H1 (cell line): ENCODE results near the gene EXOC2. TPM values are rescaled to one million over a fixed set of nuclear protein-coding genes. Genes with fewer than 3 reads are reported as not detected.

Experiments
- CTCF ChIA-PET: fragments of 300-600 bp; sonication (Branson Sonifier 250); formaldehyde crosslinking; loops from one replicate; lab custom pipeline; 2021; ENCODE audit not compliant: partially characterized antibody; lab: Charles Lee
- POLR2A ChIA-PET: fragments of 300-600 bp; sonication (Branson Sonifier 250); formaldehyde crosslinking; loops from one replicate; lab custom pipeline; 2021; ENCODE audit warnings: inconsistent platforms; ENCODE audit not compliant: partially characterized antibody; lab: Charles Lee
- DNase-seq, 2 experiments: peaks; one replicate each; pipeline versions ENCODE4 v3.0.0 to v3.0.0-alpha.2; 2010 to 2022; ENCODE audit warnings: low spot score in 2 of 2, low read depth in 1 of 2, mixed read lengths in 1 of 2
- FAIRE-seq: peaks from 2 replicates; lab custom pipeline; 2011; peaks lifted over from hg19 to GRCh38; lab: Jason Lieb, UNC
- H2AFZ ChIP-seq: 2 replicates; pipeline ENCODE4 v1.8.1; 2012; ENCODE audit warnings: low read length, inconsistent platforms
- H2AK5ac ChIP-seq: 2 replicates; pipeline ENCODE4 v1.6.1; 2013; ENCODE audit warnings: low read depth, low read length
- H2BK120ac ChIP-seq: replicated peaks from 2 replicates; pipeline ENCODE3; 2013; ENCODE audit warnings: low read depth, low read length, inconsistent platforms
- H2BK12ac ChIP-seq: 2 replicates; pipeline ENCODE4 v1.6.1; 2013; ENCODE audit warnings: low read depth, low read length
- H2BK15ac ChIP-seq: 2 replicates; pipeline ENCODE4 v1.6.1; 2013; ENCODE audit warnings: low read length
- H2BK20ac ChIP-seq: 2 replicates; pipeline ENCODE4 v1.6.1; 2013; ENCODE audit warnings: low read length
- H2BK5ac ChIP-seq: 2 replicates; pipeline ENCODE4 v1.6.1; 2013; ENCODE audit warnings: low read depth, low read length
- H3K14ac ChIP-seq: 2 replicates; pipeline ENCODE4 v1.6.1; 2013; ENCODE audit warnings: inconsistent platforms; ENCODE audit not compliant: insufficient read length
- H3K18ac ChIP-seq: 2 replicates; pipeline ENCODE4 v1.6.1; 2013; ENCODE audit warnings: low read length; ENCODE audit errors: extremely low read depth
- H3K23ac ChIP-seq: 2 replicates; pipeline ENCODE4 v1.6.1; 2013; ENCODE audit warnings: inconsistent platforms; ENCODE audit not compliant: insufficient read length
- H3K23me2 ChIP-seq: 2 replicates; pipeline ENCODE4 v1.6.1; 2013; ENCODE audit warnings: low read depth, low read length
- H3K27ac ChIP-seq: 2 replicates; pipeline ENCODE4 v1.6.1; 2011; ENCODE audit warnings: low read depth, low read length, inconsistent platforms
- H3K27me3 ChIP-seq, 4 experiments: replicated peaks in 1 of 4; 1 replicate in 1 of 4; 2 replicates in 3 of 4; pipeline versions ENCODE4 v1.6.1 to v1.8.1; 2011 to 2013; ENCODE audit warnings: low read length in 3 of 4, mild to moderate bottlenecking in 3 of 4, inconsistent platforms in 2 of 4, mixed read lengths in 2 of 4, moderate library complexity in 1 of 4; ENCODE audit not compliant: control insufficient read depth in 3 of 4, insufficient read depth in 3 of 4; ENCODE audit errors: extremely low read depth in 1 of 4
- H3K36me3 ChIP-seq, 4 experiments: 2 replicates each; pipeline versions ENCODE4 v1.6.1 to v1.8.1; 2011 to 2013; ENCODE audit warnings: mild to moderate bottlenecking in 4 of 4, low read length in 3 of 4, moderate library complexity in 2 of 4, control low read depth in 1 of 4, inconsistent platforms in 1 of 4; ENCODE audit not compliant: insufficient read depth in 4 of 4, control insufficient read depth in 2 of 4
- H3K4ac ChIP-seq: replicated peaks from 2 replicates; pipeline ENCODE3; 2013; ENCODE audit warnings: low read length, low read depth, mixed read lengths, inconsistent platforms; ENCODE audit not compliant: insufficient read length
- H3K4me1 ChIP-seq, 4 experiments: replicated peaks in 1 of 4; 1 replicate in 1 of 4; 2 replicates in 3 of 4; pipeline versions ENCODE4 v1.6.1 to v1.8.1; 2011 to 2013; ENCODE audit warnings: low read length in 3 of 4, inconsistent platforms in 2 of 4, mixed read lengths in 1 of 4; ENCODE audit not compliant: insufficient read depth in 4 of 4, control insufficient read depth in 3 of 4
- H3K4me2 ChIP-seq, 2 experiments: 2 replicates each; pipeline versions ENCODE4 v1.6.1 to v1.8.1; 2011 to 2013; ENCODE audit warnings: low read depth in 2 of 2, low read length in 2 of 2, control low read depth in 1 of 2, inconsistent platforms in 1 of 2, mild to moderate bottlenecking in 1 of 2; ENCODE audit not compliant: insufficient read depth in 1 of 2
- H3K4me3 ChIP-seq, 4 experiments: fragments of 200-600, 300-600 bp in 1 of 4; sonication (generic), shearing (Covaris generic), sonication (Bioruptor Twin) in 1 of 4; 2 replicates each; pipeline versions ENCODE4 v1.5.1 to v1.8.1; 2011 to 2016; ENCODE audit warnings: low read length in 4 of 4, low read depth in 3 of 4, control low read depth in 2 of 4, inconsistent platforms in 2 of 4, mild to moderate bottlenecking in 2 of 4, mixed read lengths in 1 of 4, moderate library complexity in 1 of 4; ENCODE audit not compliant: insufficient read depth in 2 of 4; ENCODE audit errors: extremely low read depth in 1 of 4
- H3K56ac ChIP-seq: replicated peaks from 2 replicates; pipeline ENCODE3; 2013; ENCODE audit warnings: low read depth, mild to moderate bottlenecking, mixed read lengths, low read length, inconsistent platforms; ENCODE audit not compliant: insufficient read length
- H3K79me1 ChIP-seq: 2 replicates; pipeline ENCODE4 v1.6.1; 2013; ENCODE audit warnings: low read depth, low read length, control low read depth
- H3K79me2 ChIP-seq, 2 experiments: 2 replicates each; pipeline versions ENCODE4 v1.6.1 to v1.8.1; 2012 to 2013; ENCODE audit warnings: low read length in 2 of 2, mild to moderate bottlenecking in 2 of 2, inconsistent platforms in 1 of 2; ENCODE audit not compliant: insufficient read depth in 2 of 2, control insufficient read depth in 1 of 2
- H3K9ac ChIP-seq, 4 experiments: replicated peaks in 1 of 4; 1 replicate in 1 of 4; 2 replicates in 3 of 4; pipeline versions ENCODE4 v1.6.1 to v1.8.1; 2011 to 2013; ENCODE audit warnings: low read depth in 3 of 4, low read length in 3 of 4, control low read depth in 2 of 4, mild to moderate bottlenecking in 2 of 4, moderate library complexity in 2 of 4, inconsistent platforms in 1 of 4; ENCODE audit errors: extremely low read depth in 1 of 4
- H3K9me3 ChIP-seq, 2 experiments: 2 replicates each; pipeline versions ENCODE4 v1.6.1 to v1.8.1; 2012 to 2013; ENCODE audit warnings: mild to moderate bottlenecking in 2 of 2, moderate library complexity in 2 of 2, control low read depth in 1 of 2, inconsistent platforms in 1 of 2, low read depth in 1 of 2, low read length in 1 of 2, mixed read lengths in 1 of 2; ENCODE audit not compliant: insufficient read depth in 2 of 2
- H4K20me1 ChIP-seq, 2 experiments: replicated peaks in 1 of 2; 2 replicates each; pipeline versions ENCODE3 to v1.8.1; 2011 to 2013; ENCODE audit warnings: inconsistent platforms in 2 of 2, low read length in 2 of 2, mild to moderate bottlenecking in 1 of 2; ENCODE audit not compliant: insufficient read depth in 2 of 2, control insufficient read depth in 1 of 2
- H4K5ac ChIP-seq: 2 replicates; pipeline ENCODE4 v1.6.1; 2013; ENCODE audit warnings: low read length, low read depth, mixed read lengths, inconsistent platforms; ENCODE audit not compliant: insufficient read length
- H4K8ac ChIP-seq: 2 replicates; pipeline ENCODE4 v1.8.0; 2013; ENCODE audit warnings: mild to moderate bottlenecking, moderate library complexity, low read length, inconsistent platforms; ENCODE audit not compliant: insufficient read depth; ENCODE audit errors: extremely low read depth
- H4K91ac ChIP-seq: replicated peaks from 2 replicates; pipeline ENCODE3; 2013; ENCODE audit warnings: low read length, mixed read lengths, inconsistent platforms; ENCODE audit not compliant: insufficient read length
- CHD1 ChIP-seq: IDR thresholded peaks from 2 replicates; pipeline ENCODE4 v1.6.1; 2012; ENCODE audit warnings: low read depth, low read length, improper control_type of control experiment
- CHD2 ChIP-seq: IDR thresholded peaks from 2 replicates; pipeline ENCODE4 v1.6.1; 2012; ENCODE audit warnings: low read length, improper control_type of control experiment
- CREB1 ChIP-seq: IDR thresholded peaks from 2 replicates; pipeline ENCODE4 v1.6.1; 2012; ENCODE audit warnings: inconsistent platforms
- EGR1 ChIP-seq: IDR thresholded peaks from 2 replicates; pipeline ENCODE4 v1.6.1; 2011; ENCODE audit warnings: low read depth, low read length, borderline replicate concordance
- EZH2 ChIP-seq: fragments of 200-600 bp; sonication (generic); IDR thresholded peaks from 2 replicates; pipeline ENCODE4 v1.7.1; 2012; ENCODE audit warnings: low read depth, mild to moderate bottlenecking, moderate library complexity, low read length, inconsistent platforms; ENCODE audit not compliant: severe bottlenecking
- FOSL1 ChIP-seq: IDR thresholded peaks from 2 replicates; pipeline ENCODE4 v1.6.1; 2011; ENCODE audit warnings: mild to moderate bottlenecking, low read depth, low read length, moderate library complexity; ENCODE audit not compliant: insufficient read depth
- GABPA ChIP-seq: IDR thresholded peaks from 2 replicates; pipeline ENCODE4 v1.6.1; 2011; ENCODE audit warnings: mild to moderate bottlenecking, low read length, moderate library complexity, borderline replicate concordance; ENCODE audit not compliant: insufficient read depth
- HDAC6 ChIP-seq: IDR thresholded peaks from one replicate; pipeline ENCODE4 v1.7.1; 2012; ENCODE audit warnings: low read depth, mild to moderate bottlenecking, inconsistent platforms, low read length, moderate library complexity
- JUN ChIP-seq: IDR thresholded peaks from 2 replicates; pipeline ENCODE4 v1.6.1; 2011; ENCODE audit warnings: low read depth, mild to moderate bottlenecking, improper control_type of control experiment, low read length
- KDM1A ChIP-seq: fragments of 200-600, 300-600 bp; sonication (generic); IDR thresholded peaks from 2 replicates; pipeline ENCODE4 v1.7.1; 2016; ENCODE audit warnings: mild to moderate bottlenecking, low read length, borderline replicate concordance
- RBBP5 ChIP-seq: IDR thresholded peaks from 2 replicates; pipeline ENCODE4 v1.7.1; 2012; ENCODE audit warnings: low read depth, mild to moderate bottlenecking, inconsistent platforms, low read length, moderate library complexity, borderline replicate concordance
- SP1 ChIP-seq: IDR thresholded peaks from 2 replicates; pipeline ENCODE4 v1.6.1; 2011; ENCODE audit warnings: low read depth, low read length
- SP4 ChIP-seq: IDR thresholded peaks from 2 replicates; pipeline ENCODE4 v1.6.1; 2012; ENCODE audit warnings: low read length, inconsistent platforms
- TBP ChIP-seq: IDR thresholded peaks from 2 replicates; pipeline ENCODE4 v1.6.1; 2011; ENCODE audit warnings: low read depth, low read length, improper control_type of control experiment
- TEAD4 ChIP-seq: IDR thresholded peaks from 2 replicates; pipeline ENCODE4 v1.6.1; 2012; ENCODE audit warnings: low read depth, low read length, inconsistent platforms, mixed read lengths
- whole genome bisulfite sequencing, 2 experiments: shearing (Covaris generic) in 1 of 2; methylation state at CpG; one replicate each; pipeline versions ENCODE4 v1.1.6 to v1.1.7; 2013 to 2015; ENCODE audit warnings: low lambda C conversion rate in 2 of 2, mixed read lengths in 2 of 2, inconsistent platforms in 1 of 2, low coverage in 1 of 2, missing lambda C conversion rate in 1 of 2; ENCODE audit not compliant: insufficient replicate concordance in 2 of 2, insufficient coverage in 1 of 2, insufficient read length in 1 of 2; ENCODE audit errors: extremely low coverage in 1 of 2, missing lambda C conversion rate in 1 of 2; 5-methylcytosine and 5-hydroxymethylcytosine counted together
- polyA plus RNA-seq, 7 experiments: library from polyadenylated mRNA; depleted of rRNA in 3 of 7; stranded (reverse) in 5 of 7; unstranded in 2 of 7; fragments of >200 nt in 5 of 7; fragments of 200-250 nt in 2 of 7; gene quantifications; 1 replicate in 5 of 7; 2 replicates in 1 of 7; 4 replicates in 1 of 7; pipeline versions ENCODE4 v1.2.1 to v1.2.3, GENCODE V29; 2011 to 2013; ENCODE audit warnings: missing spikeins in 2 of 7, mixed read lengths in 2 of 7
- total RNA-seq: library from RNA; stranded (reverse); fragmentation: NEBNext Ultra II Directional; extraction: Animal tissue kit (Norgen Biotek cat#: 25700); gene quantifications from 2 replicates; pipeline ENCODE4 v1.2.1, GENCODE V29; 2021

EXOC2 gene
- total and polyA plus RNA-seq, 2 of the 8 experiments (the other 6 are each of a cell fraction or from before 2014, with no cell fraction given) = 25.5 to 44.4 TPM

GRCh38 chr6:504446-504980 lies 188.4 kb downstream of the EXOC2 start:
- Histone ChIP-seq H3K4ac (no peak overlapping the region), H3K79me1 (no peaks in the 10 kb centered on the region), H4K5ac (no peak overlapping the region), H3K4me1 (peaks cover 0 to 3% (median 0%) of the 10 kb centered on the region in 4 experiments; a peak in 1 of 7 replicates), H3K4me3 (no peak overlapping the region), H3K79me2 (no peaks in the 10 kb centered on the region), H3K9me3 (no peaks in the 10 kb centered on the region), H4K8ac (no peak overlapping the region), H3K56ac (no peak overlapping the region), H3K4me2 (no peak overlapping the region), H3K27me3 (no peaks in the 10 kb centered on the region), H2BK120ac (no peak overlapping the region), H2BK5ac (no peak overlapping the region), H2AFZ (no peak overlapping the region), H4K20me1 (peaks cover 0 to 2% of the 10 kb centered on the region in 2 experiments), H2AK5ac (no peak overlapping the region), H3K14ac (no peak overlapping the region), H3K36me3 (no peaks in the 10 kb centered on the region), H2BK12ac (no peak overlapping the region), H3K23me2 (no peaks in the 10 kb centered on the region), H2BK15ac (no peak overlapping the region), H2BK20ac (no peak overlapping the region), H3K9ac (no peak overlapping the region), H3K27ac (no peak overlapping the region), H4K91ac (no peak overlapping the region), H3K18ac (no peak overlapping the region), H3K23ac (no peak overlapping the region)
- POLR2A ChIA-PET = no interaction called here
- CTCF ChIA-PET = no interaction called here
- no peak for DNase-seq
- WGBS, 2 experiments = 91% methylated on average over 8 of the region's 8 CpGs; no CpG with 5 or more reads in 1 of the 2 experiments
- FAIRE-seq = no peak
- no peak for TF ChIP-seq SP4
- TF ChIP-seq TEAD4 = no peak
- TF ChIP-seq SP1 = no peak
- TF ChIP-seq FOSL1 = no peak
- no peak for TF ChIP-seq TBP
- TF ChIP-seq CREB1 = no peak
- no peak for TF ChIP-seq EZH2
- no peak for TF ChIP-seq CHD1
- no peak for TF ChIP-seq EGR1
- no peak for TF ChIP-seq CHD2
- TF ChIP-seq JUN = no peak
- no peak for TF ChIP-seq KDM1A
- TF ChIP-seq RBBP5 = no peak
- TF ChIP-seq HDAC6 = no peak
- no peak for TF ChIP-seq GABPA
